ENCODE results near the gene CTR9. TPM values are rescaled to one million over a fixed set of nuclear protein-coding genes. Genes with fewer than 3 reads are reported as not detected.
"Not testable (repeated sequence)": the region's sequence is repeated elsewhere in the genome, so short reads cannot be mapped to it uniquely, and the experiment has no call there.

CTR9 gene
- total RNA-seq, 1 experiment from 2014 or later = 45.9 TPM

DNA sequence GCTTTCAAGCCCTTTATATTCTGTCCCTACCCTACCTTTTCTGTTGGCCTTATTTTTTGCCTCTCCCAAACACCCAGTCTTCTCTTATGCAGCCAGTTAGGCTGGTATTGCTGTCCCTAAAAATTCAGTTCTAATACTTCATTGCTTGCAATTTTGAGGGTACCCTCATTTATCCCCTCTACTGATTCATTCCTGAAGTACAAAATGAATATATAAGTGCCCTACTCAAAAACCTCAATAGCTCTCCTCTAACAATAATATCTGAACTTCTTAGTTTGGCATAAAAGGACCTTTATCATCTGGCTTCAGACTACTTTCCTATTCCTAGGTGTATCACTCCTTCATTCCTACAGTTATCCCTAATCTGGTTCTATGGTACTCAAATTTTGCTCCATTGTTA lies 62.9 kb downstream of the CTR9 start:
- Histone ChIP-seq H3K36me3 (ENCODE audit: insufficient read depth, low read length, poor library complexity, severe bottlenecking) (no peaks in the 10 kb centered on the region), H3K4me3 (ENCODE audit: low read depth, low read length, poor library complexity, severe bottlenecking) (no peak overlapping the region), H3K27me3 (replicated peaks; ENCODE audit: insufficient read depth, low read depth, low read length, poor library complexity) (no peaks in the 10 kb centered on the region), H3K4me1 (ENCODE audit: insufficient read depth, low read length, poor library complexity, severe bottlenecking) (no peaks in the 10 kb centered on the region), H3K9me3 (ENCODE audit: low read depth, low read length, poor library complexity, severe bottlenecking) (no peaks in the 10 kb centered on the region), H3K27ac (ENCODE audit: low read depth, low read length, poor library complexity, severe bottlenecking) (no peak overlapping the region)
- CTCF ChIA-PET = no interaction called here
- DNase-seq (ENCODE audit: low spot score) = no peak
- intact Hi-C loops (cut with micrococcal nuclease; ENCODE audit: unreplicated experiment) = no loop called here
- no TSS peak for BruUV-seq (replicated peaks)
- TF ChIP-seq, protein P1, sequence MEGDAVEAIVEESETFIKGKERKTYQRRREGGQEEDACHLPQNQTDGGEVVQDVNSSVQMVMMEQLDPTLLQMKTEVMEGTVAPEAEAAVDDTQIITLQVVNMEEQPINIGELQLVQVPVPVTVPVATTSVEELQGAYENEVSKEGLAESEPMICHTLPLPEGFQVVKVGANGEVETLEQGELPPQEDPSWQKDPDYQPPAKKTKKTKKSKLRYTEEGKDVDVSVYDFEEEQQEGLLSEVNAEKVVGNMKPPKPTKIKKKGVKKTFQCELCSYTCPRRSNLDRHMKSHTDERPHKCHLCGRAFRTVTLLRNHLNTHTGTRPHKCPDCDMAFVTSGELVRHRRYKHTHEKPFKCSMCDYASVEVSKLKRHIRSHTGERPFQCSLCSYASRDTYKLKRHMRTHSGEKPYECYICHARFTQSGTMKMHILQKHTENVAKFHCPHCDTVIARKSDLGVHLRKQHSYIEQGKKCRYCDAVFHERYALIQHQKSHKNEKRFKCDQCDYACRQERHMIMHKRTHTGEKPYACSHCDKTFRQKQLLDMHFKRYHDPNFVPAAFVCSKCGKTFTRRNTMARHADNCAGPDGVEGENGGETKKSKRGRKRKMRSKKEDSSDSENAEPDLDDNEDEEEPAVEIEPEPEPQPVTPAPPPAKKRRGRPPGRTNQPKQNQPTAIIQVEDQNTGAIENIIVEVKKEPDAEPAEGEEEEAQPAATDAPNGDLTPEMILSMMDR (conservative IDR thresholded peaks at IDR 0.05; ENCODE audit: low read depth, low read length) = no peak
- no peak for TF ChIP-seq EZH2 (IDR thresholded peaks at IDR 0.05; ENCODE audit: borderline replicate concordance, low read depth, low read length, poor library complexity, severe bottlenecking)
- POLR2A ChIA-PET (ENCODE audit: low non-redundant PET) = no interaction called here

DNA sequence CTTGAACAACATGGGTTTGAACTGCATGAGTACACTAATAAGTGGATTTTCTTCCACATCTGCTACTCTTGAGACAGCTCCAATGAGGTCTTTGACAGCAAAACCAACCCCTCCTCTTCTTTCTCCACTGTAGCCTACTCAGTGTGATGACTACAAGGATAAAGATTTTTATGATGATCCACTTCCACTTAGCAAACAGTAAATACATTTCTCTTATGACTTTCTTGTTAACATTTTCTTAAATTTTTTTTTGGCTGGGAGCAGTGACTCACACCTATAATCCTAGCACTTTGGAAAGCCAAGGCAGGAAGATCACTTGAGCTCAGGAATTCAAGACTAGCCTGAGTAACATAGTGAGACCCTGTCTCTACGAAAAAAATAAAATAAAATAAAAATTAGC lies 67.5 kb downstream of the CTR9 start:
- ChIA-PET POLR2A (ENCODE audit: low non-redundant PET) (interaction anchor here (0.8 kb wide), 1 partner anchor 339 kb away, joined by 3 read pairs; no protein-coding TSS in a partner anchor), CTCF (no interaction called here)
- H3K36me3 ChIP-seq (ENCODE audit: insufficient read depth, low read length, poor library complexity, severe bottlenecking) = no peaks in the 10 kb centered on the region
- intact Hi-C loops (cut with micrococcal nuclease; ENCODE audit: unreplicated experiment) = no loop called here
- no peak for DNase-seq (ENCODE audit: low spot score)
- no peak for TF ChIP-seq EZH2 (IDR thresholded peaks at IDR 0.05; ENCODE audit: borderline replicate concordance, low read depth, low read length, poor library complexity, severe bottlenecking)
- TF ChIP-seq, protein P1 (conservative IDR thresholded peaks at IDR 0.05; ENCODE audit: low read depth, low read length) = no peak
- H3K4me3 ChIP-seq (ENCODE audit: low read depth, low read length, poor library complexity, severe bottlenecking) = no peak overlapping the region
- H3K4me1 ChIP-seq (ENCODE audit: insufficient read depth, low read length, poor library complexity, severe bottlenecking) = no peaks in the 10 kb centered on the region
- no peak overlapping the region for H3K27ac ChIP-seq (ENCODE audit: low read depth, low read length, poor library complexity, severe bottlenecking)
- no peaks in the 10 kb centered on the region for H3K9me3 ChIP-seq (ENCODE audit: low read depth, low read length, poor library complexity, severe bottlenecking)
- BruUV-seq (replicated peaks) = no TSS peak
- no peaks in the 10 kb centered on the region for H3K27me3 ChIP-seq (replicated peaks; ENCODE audit: insufficient read depth, low read depth, low read length, poor library complexity)

DNA sequence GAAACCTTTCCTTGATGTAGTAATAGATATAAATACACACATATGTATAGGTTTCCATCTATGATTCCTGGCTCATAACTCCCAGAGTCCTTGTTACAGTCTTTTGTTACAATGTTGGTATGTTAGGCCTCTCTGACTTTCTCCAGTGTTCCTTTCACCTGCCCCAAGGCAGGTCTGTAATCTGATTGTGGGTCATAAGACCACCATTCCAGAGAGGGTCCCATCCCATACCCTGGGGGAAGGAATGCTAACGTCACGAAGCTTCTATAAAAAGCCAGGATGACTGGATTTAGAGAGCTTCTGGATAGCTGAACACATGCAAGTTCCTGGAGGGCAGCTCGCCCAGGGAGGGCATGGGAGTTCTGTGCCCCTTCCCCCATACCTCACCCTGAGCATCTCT lies 71.4 kb downstream of the CTR9 start:
- H3K9me3 ChIP-seq (ENCODE audit: low read depth, low read length, poor library complexity, severe bottlenecking); H3K4me1 ChIP-seq (ENCODE audit: insufficient read depth, low read length, poor library complexity, severe bottlenecking); H3K36me3 ChIP-seq (ENCODE audit: insufficient read depth, low read length, poor library complexity, severe bottlenecking); POLR2A ChIA-PET (ENCODE audit: low non-redundant PET); H3K27me3 ChIP-seq (replicated peaks; ENCODE audit: insufficient read depth, low read depth, low read length, poor library complexity); H3K4me3 ChIP-seq (ENCODE audit: low read depth, low read length, poor library complexity, severe bottlenecking); DNase-seq (ENCODE audit: low spot score); H3K27ac ChIP-seq (ENCODE audit: low read depth, low read length, poor library complexity, severe bottlenecking); intact Hi-C loops (cut with micrococcal nuclease; ENCODE audit: unreplicated experiment); BruUV-seq (replicated peaks); CTCF ChIA-PET: not testable (repeated sequence)

DNA sequence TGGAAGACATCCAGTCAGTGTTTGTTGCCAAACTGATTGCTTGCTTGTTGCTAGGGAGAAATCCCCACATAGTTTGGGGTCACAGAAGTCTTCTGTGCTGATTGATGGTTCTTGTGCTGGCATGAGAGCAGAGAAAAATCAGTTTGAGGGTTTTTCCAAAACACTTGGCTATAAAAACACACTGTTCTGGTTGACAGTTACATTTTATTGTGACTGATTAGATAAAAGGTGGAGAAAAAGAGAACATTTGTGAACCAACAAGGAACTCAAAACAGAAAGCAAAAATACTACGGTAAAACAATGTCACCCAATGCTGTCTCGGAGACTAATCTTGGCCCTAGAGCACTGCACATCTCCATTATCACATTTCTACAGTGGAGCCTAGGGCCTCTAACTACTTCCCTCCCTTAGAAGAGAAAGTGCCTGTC lies 72.1 kb downstream of the CTR9 start:
- ChIA-PET POLR2A (ENCODE audit: low non-redundant PET) (no interaction called here), CTCF (no interaction called here)
- no peak for DNase-seq (ENCODE audit: low spot score)
- Histone ChIP-seq H3K27ac (ENCODE audit: low read depth, low read length, poor library complexity, severe bottlenecking) (no peak overlapping the region), H3K4me1 (ENCODE audit: insufficient read depth, low read length, poor library complexity, severe bottlenecking) (no peaks in the 10 kb centered on the region), H3K9me3 (ENCODE audit: low read depth, low read length, poor library complexity, severe bottlenecking) (no peaks in the 10 kb centered on the region), H3K4me3 (ENCODE audit: low read depth, low read length, poor library complexity, severe bottlenecking) (no peak overlapping the region), H3K27me3 (replicated peaks; ENCODE audit: insufficient read depth, low read depth, low read length, poor library complexity) (no peaks in the 10 kb centered on the region), H3K36me3 (ENCODE audit: insufficient read depth, low read length, poor library complexity, severe bottlenecking) (no peaks in the 10 kb centered on the region)
- BruUV-seq (replicated peaks) = no TSS peak
- no peak for TF ChIP-seq EZH2 (IDR thresholded peaks at IDR 0.05; ENCODE audit: borderline replicate concordance, low read depth, low read length, poor library complexity, severe bottlenecking)
- intact Hi-C loops (cut with micrococcal nuclease; ENCODE audit: unreplicated experiment) = no loop called here

All from A673 (cell line).